Hepatocyte (in vitro differentiated cells): ENCODE data around the gene NME7. TPM values are rescaled to one million over a fixed set of nuclear protein-coding genes. Genes with fewer than 3 reads are reported as not detected.

Experiments used
- DNase-seq: peaks from one replicate; pipeline ENCODE4 v3.0.0-alpha.2; 2016; ENCODE audit warnings: low spot score
- H2AFZ ChIP-seq: fragments of 200-600 bp; sonication (generic); 2 replicates; pipeline ENCODE4 v1.6.0; 2016; ENCODE audit warnings: antibody characterized with exemption, mild to moderate bottlenecking
- H3K27ac ChIP-seq: fragments of 200-600 bp; sonication (generic); 2 replicates; pipeline ENCODE4 v1.5.1; 2016; ENCODE audit warnings: mild to moderate bottlenecking
- H3K27me3 ChIP-seq: fragments of 200-600 bp; sonication (generic); 2 replicates; pipeline ENCODE4 v1.6.1; 2016
- H3K36me3 ChIP-seq: fragments of 200-600 bp; sonication (generic); replicated peaks from 2 replicates; pipeline ENCODE4 v1.5.1; 2016; ENCODE audit warnings: low read depth; ENCODE audit not compliant: insufficient read depth
- H3K4me1 ChIP-seq: fragments of 200-600 bp; sonication (generic); 2 replicates; pipeline ENCODE4 v1.5.1; 2016; ENCODE audit warnings: mild to moderate bottlenecking, moderate library complexity; ENCODE audit not compliant: insufficient read depth
- H3K4me2 ChIP-seq: fragments of 200-600 bp; sonication (generic); 2 replicates; pipeline ENCODE4 v1.6.0; 2016
- H3K4me3 ChIP-seq: fragments of 200-600 bp; sonication (generic); 2 replicates; pipeline ENCODE4 v1.5.1; 2016; ENCODE audit warnings: mild to moderate bottlenecking
- H3K79me2 ChIP-seq: fragments of 200-600 bp; sonication (generic); 2 replicates; pipeline ENCODE4 v1.6.0; 2017; ENCODE audit warnings: mild to moderate bottlenecking
- H3K9me2 ChIP-seq: fragments of 200-600 bp; sonication (generic); replicated peaks from 2 replicates; pipeline ENCODE4 v1.6.0; 2017; ENCODE audit warnings: mild to moderate bottlenecking; ENCODE audit not compliant: insufficient read depth
- H3K9me3 ChIP-seq: fragments of 200-600 bp; sonication (generic); 2 replicates; pipeline ENCODE4 v1.5.1; 2016; ENCODE audit warnings: low read depth, mild to moderate bottlenecking
- H4K20me1 ChIP-seq: fragments of 200-600 bp; sonication (generic); 2 replicates; pipeline ENCODE4 v1.6.0; 2016; ENCODE audit warnings: mild to moderate bottlenecking; ENCODE audit not compliant: insufficient read depth, poor library complexity, severe bottlenecking
- EZH2 ChIP-seq: fragments of 200-600 bp; sonication (generic); IDR thresholded peaks from 2 replicates; pipeline ENCODE4 v1.6.1; 2016; ENCODE audit warnings: antibody characterized with exemption, mild to moderate bottlenecking, borderline replicate concordance
- EZH2phosphoT487 ChIP-seq: fragments of 200-600 bp; sonication (generic); IDR thresholded peaks from one replicate; pipeline ENCODE4 v1.6.1; 2018; ENCODE audit warnings: antibody characterized with exemption, mild to moderate bottlenecking, low read depth, moderate library complexity; ENCODE audit not compliant: unreplicated experiment, severe bottlenecking
- WGBS: methylation state at CpG from one replicate; pipeline ENCODE4 v1.1.6; 2016; ENCODE audit warnings: low lambda C conversion rate; ENCODE audit errors: missing lambda C conversion rate; 5-methylcytosine and 5-hydroxymethylcytosine counted together
- polyA plus RNA-seq: library from polyadenylated mRNA; unstranded; fragments of >200 nt; fragmentation: Nextera tagmentation; extraction: Ambion mirVana; gene quantifications from 2 replicates; pipeline ENCODE4 v1.2.1, GENCODE V29; 2016
- total RNA-seq: library from RNA; depleted of rRNA; stranded (reverse); fragments of >200 nt; gene quantifications from 2 replicates; pipeline ENCODE4 v1.2.3, GENCODE V29; 2014
- TF ChIP-seq, protein P1 (sequence below): fragments of 200-600 bp; sonication (generic); IDR thresholded peaks from 2 replicates; pipeline ENCODE4 v1.5.1; 2016; ENCODE audit warnings: antibody characterized with exemption, mild to moderate bottlenecking; ENCODE audit not compliant: poor library complexity

NME7 gene
- total and polyA plus RNA-seq, 2 experiments from 2014 or later: 13.7 to 76.5 TPM

DNA sequence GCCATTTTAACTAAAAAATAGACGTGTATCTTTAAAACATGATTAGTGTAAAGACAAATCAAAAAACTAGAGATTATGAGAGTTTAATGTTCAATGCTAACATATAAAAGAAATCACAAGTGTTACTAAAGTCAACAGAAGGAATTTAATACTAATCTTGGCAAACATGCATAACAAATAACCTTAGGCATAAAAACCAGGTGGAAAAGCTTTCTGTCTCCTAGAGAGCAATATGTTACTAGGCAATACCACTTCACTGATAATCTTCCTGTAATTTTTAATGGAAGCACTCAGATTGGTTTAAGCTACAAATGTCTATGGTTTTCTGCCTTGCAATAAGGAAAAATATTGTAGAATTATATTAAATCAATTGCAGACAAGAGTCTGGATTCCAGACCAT lies 121.9 kb downstream of the NME7 start:
- Histone ChIP-seq H3K79me2 (no peaks in the 10 kb centered on the region), H3K9me3 (no peaks in the 10 kb centered on the region), H3K4me1 (no peaks in the 10 kb centered on the region), H3K9me2 (no peaks in the 10 kb centered on the region), H3K36me3 (no peaks in the 10 kb centered on the region), H3K4me2 (no peak overlapping the region), H2AFZ (no peak overlapping the region), H4K20me1 (no peaks in the 10 kb centered on the region), H3K27me3 (no peaks in the 10 kb centered on the region), H3K27ac (no peak overlapping the region), H3K4me3 (no peak overlapping the region)
- no peak for DNase-seq
- 83% methylated on average over 1 of the region's 1 CpG for WGBS
- TF ChIP-seq EZH2phosphoT487 (no peak), EZH2 (no peak)
- TF ChIP-seq, protein P1, sequence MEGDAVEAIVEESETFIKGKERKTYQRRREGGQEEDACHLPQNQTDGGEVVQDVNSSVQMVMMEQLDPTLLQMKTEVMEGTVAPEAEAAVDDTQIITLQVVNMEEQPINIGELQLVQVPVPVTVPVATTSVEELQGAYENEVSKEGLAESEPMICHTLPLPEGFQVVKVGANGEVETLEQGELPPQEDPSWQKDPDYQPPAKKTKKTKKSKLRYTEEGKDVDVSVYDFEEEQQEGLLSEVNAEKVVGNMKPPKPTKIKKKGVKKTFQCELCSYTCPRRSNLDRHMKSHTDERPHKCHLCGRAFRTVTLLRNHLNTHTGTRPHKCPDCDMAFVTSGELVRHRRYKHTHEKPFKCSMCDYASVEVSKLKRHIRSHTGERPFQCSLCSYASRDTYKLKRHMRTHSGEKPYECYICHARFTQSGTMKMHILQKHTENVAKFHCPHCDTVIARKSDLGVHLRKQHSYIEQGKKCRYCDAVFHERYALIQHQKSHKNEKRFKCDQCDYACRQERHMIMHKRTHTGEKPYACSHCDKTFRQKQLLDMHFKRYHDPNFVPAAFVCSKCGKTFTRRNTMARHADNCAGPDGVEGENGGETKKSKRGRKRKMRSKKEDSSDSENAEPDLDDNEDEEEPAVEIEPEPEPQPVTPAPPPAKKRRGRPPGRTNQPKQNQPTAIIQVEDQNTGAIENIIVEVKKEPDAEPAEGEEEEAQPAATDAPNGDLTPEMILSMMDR: no peak

DNA sequence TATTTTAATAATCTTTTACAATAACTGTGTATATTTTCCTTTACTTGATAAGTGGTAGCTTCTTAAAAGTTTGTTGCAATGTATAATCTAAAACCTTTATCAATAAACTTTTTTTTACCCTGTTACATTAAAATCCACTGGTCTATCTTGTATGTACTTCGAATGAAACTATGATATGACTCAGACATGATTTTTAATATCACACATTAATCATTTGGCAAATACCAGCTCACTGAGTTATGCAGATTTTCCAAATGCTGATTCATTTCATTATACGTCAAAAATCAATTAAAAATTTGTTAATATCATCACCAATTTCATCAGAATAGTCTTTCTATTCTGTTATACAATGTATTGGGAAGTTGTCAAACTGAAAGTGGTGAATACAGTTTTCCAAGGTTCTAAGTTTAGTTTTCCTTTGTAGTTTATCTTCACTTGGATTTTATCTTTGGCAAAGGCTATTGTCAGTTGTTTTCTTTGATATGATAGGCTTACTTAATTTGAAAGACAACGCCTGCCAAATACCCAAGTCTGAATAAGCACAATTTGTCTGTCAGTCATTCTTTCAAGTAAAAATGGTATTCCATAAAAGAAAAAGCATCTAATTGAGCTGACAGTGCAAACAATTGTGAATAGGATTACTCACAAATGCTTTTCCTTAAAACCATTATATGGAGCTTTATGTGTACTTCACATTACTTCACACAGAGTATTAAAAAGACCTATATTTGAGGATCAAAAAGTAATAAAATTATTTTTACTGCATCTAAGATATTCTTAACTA lies 127.0 kb downstream of the NME7 start:
- no peak overlapping the region for H3K4me3 ChIP-seq
- no peak for DNase-seq
- TF ChIP-seq EZH2: no peak
- TF ChIP-seq EZH2phosphoT487: no peak
- TF ChIP-seq, protein P1: no peak
- no peaks in the 10 kb centered on the region for H3K36me3 ChIP-seq
- H3K9me2 ChIP-seq: no peaks in the 10 kb centered on the region
- H3K4me1 ChIP-seq: no peaks in the 10 kb centered on the region
- H2AFZ ChIP-seq: no peak overlapping the region
- no peaks in the 10 kb centered on the region for H3K79me2 ChIP-seq
- no peak overlapping the region for H3K4me2 ChIP-seq
- whole genome bisulfite sequencing: 80% methylated on average over 3 of the region's 3 CpGs
- no peaks in the 10 kb centered on the region for H3K9me3 ChIP-seq
- H3K27me3 ChIP-seq: no peaks in the 10 kb centered on the region
- H3K27ac ChIP-seq: no peak overlapping the region
- no peaks in the 10 kb centered on the region for H4K20me1 ChIP-seq

DNA sequence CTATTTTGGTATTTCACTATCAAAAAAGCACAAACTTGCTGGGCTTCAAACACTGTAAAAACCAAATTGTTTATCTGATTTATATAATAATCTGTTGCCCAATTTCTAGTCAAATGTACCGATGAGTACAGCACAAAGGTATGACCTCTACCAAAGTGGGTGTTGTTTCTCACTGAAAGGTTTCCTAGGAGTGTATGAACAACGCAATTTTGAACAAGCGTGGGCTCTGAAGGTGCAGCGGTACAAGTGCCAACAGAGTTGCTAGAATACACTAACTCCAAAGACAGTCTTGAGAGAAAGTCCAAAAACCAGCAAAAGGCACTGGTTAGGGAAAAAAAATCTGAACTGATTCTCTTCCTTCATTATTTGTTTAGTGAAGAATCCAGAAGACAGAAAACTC lies 130.7 kb downstream of the NME7 start:
- Histone ChIP-seq H3K9me3 (no peaks in the 10 kb centered on the region), H3K4me1 (no peaks in the 10 kb centered on the region), H3K9me2 (no peaks in the 10 kb centered on the region), H4K20me1 (no peaks in the 10 kb centered on the region), H3K4me3 (no peak overlapping the region), H3K4me2 (no peak overlapping the region), H3K27ac (no peak overlapping the region), H3K79me2 (no peaks in the 10 kb centered on the region), H2AFZ (no peak overlapping the region), H3K36me3 (no peaks in the 10 kb centered on the region), H3K27me3 (no peaks in the 10 kb centered on the region)
- 96% methylated on average over 4 of the region's 4 CpGs for WGBS
- TF ChIP-seq, protein P1: no peak
- TF ChIP-seq EZH2: no peak
- no peak for TF ChIP-seq EZH2phosphoT487
- DNase-seq: no peak
